GM21576 (cell line): Measurements from ENCODE around the gene UGT1A10.

Source experiments
- ATAC-seq: cut with Tn5 transposase; IDR thresholded peaks from one replicate; pipeline ENCODE4 v1.9.1; 2021; ENCODE audit warnings: mild to moderate bottlenecking, moderate library complexity; ENCODE audit not compliant: unreplicated experiment

UGT1A10 gene

GRCh38 chr2:233801357-233802131, 165.3 kb downstream of the UGT1A10 start:
- no peak for ATAC-seq

GRCh38 chr2:233802132-233802815, 166.0 kb downstream of the UGT1A10 start:
- ATAC-seq = no peak

- no peak for ATAC-seq
These were observed 167.2 kb downstream of the UGT1A10 start for GRCh38 chr2:233803292-233803911.

- ATAC-seq = no peak
These were observed 167.7 kb downstream of the UGT1A10 start for GRCh38 chr2:233803994-233804393.

GRCh38 chr2:233807215-233807865, 171.1 kb downstream of the UGT1A10 start:
- no peak for ATAC-seq

- no peak for ATAC-seq
These were observed 172.0 kb downstream of the UGT1A10 start for GRCh38 chr2:233807966-233808935.

GRCh38 chr2:233810385-233810784, 174.1 kb downstream of the UGT1A10 start:
- ATAC-seq = no peak

- no peak for ATAC-seq
These were observed 174.8 kb downstream of the UGT1A10 start for GRCh38 chr2:233811087-233811486.

- no peak for ATAC-seq
These were observed 175.5 kb downstream of the UGT1A10 start for GRCh38 chr2:233811732-233812131.

- no peak for ATAC-seq
These were observed 177.2 kb downstream of the UGT1A10 start for GRCh38 chr2:233813236-233814055.

GRCh38 chr2:233814056-233814835, 178.0 kb downstream of the UGT1A10 start:
- no peak for ATAC-seq

- no peak for ATAC-seq
These were observed 179.6 kb downstream of the UGT1A10 start for GRCh38 chr2:233815861-233816260.

GRCh38 chr2:233816334-233816733, 180.1 kb downstream of the UGT1A10 start:
- no peak for ATAC-seq

GRCh38 chr2:233816771-233817170, 180.5 kb downstream of the UGT1A10 start:
- ATAC-seq = no peak

- ATAC-seq = no peak
These were observed 181.2 kb downstream of the UGT1A10 start for GRCh38 chr2:233817361-233817911.

GRCh38 chr2:233817995-233818638, 181.9 kb downstream of the UGT1A10 start:
- ATAC-seq = no peak

GRCh38 chr2:233818639-233819621, 182.7 kb downstream of the UGT1A10 start:
- no peak for ATAC-seq
